HEK293 (cell line): Measurements from ENCODE around the gene FOXE3.

Source experiments
- EGR2 ChIP-seq: fragments of 450-650 bp; formaldehyde crosslinking; IDR thresholded peaks from 2 replicates; pipeline ENCODE4 v1.5.1; 2016; ENCODE audit warnings: low read depth, missing biosample characterization, missing genetic modification characterization
- GLIS1 ChIP-seq: fragments of 450-650 bp; formaldehyde crosslinking; IDR thresholded peaks from 2 replicates; pipeline ENCODE4 v1.5.1; 2016; ENCODE audit warnings: missing biosample characterization, missing genetic modification characterization
- HOXD13 ChIP-seq: sonication (generic); formaldehyde crosslinking; IDR thresholded peaks from 2 replicates; pipeline ENCODE4 v1.8.0; 2022; ENCODE audit warnings: missing genetic modification reagents, borderline replicate concordance
- KLF1 ChIP-seq: fragments of 450-650 bp; formaldehyde crosslinking; IDR thresholded peaks from 2 replicates; pipeline ENCODE4 v1.5.1; 2016; ENCODE audit warnings: missing biosample characterization, missing genetic modification characterization
- REPIN1 ChIP-seq: fragments of 450-650 bp; formaldehyde crosslinking; IDR thresholded peaks from 2 replicates; pipeline ENCODE4 v1.5.1; 2017; ENCODE audit warnings: missing biosample characterization, missing genetic modification characterization, low read depth
- SCRT2 ChIP-seq: fragments of 450-650 bp; formaldehyde crosslinking; IDR thresholded peaks from 2 replicates; pipeline ENCODE4 v1.5.1; 2016; ENCODE audit warnings: missing biosample characterization, missing genetic modification characterization
- SETDB1 ChIP-seq: IDR thresholded peaks from one replicate; pipeline ENCODE4 v1.6.1; 2017; ENCODE audit warnings: mild to moderate bottlenecking, low read length, moderate library complexity, mixed read lengths; ENCODE audit not compliant: insufficient read length
- ZBTB8A ChIP-seq: fragments of 450-650 bp; formaldehyde crosslinking; IDR thresholded peaks from 2 replicates; pipeline ENCODE4 v1.5.1; 2016; ENCODE audit warnings: missing biosample characterization, missing genetic modification characterization
- ZFP37 ChIP-seq: fragments of 450-650 bp; formaldehyde crosslinking; IDR thresholded peaks from 2 replicates; pipeline ENCODE4 v1.5.1; 2016; ENCODE audit warnings: missing biosample characterization, missing genetic modification characterization
- ZIC2 ChIP-seq: fragments of 450-650 bp; formaldehyde crosslinking; IDR thresholded peaks from 2 replicates; pipeline ENCODE4 v1.5.1; 2016; ENCODE audit warnings: missing biosample characterization, missing genetic modification characterization
- ZNF16 ChIP-seq: fragments of 450-650 bp; formaldehyde crosslinking; IDR thresholded peaks from 2 replicates; pipeline ENCODE4 v1.5.1; 2016; ENCODE audit warnings: low read depth, missing biosample characterization, missing genetic modification characterization
- ZNF23 ChIP-seq: fragments of 450-650 bp; formaldehyde crosslinking; IDR thresholded peaks from 2 replicates; pipeline ENCODE4 v1.5.1; 2016; ENCODE audit warnings: missing biosample characterization, missing genetic modification characterization, borderline replicate concordance
- ZNF24 ChIP-seq: fragments of 450-650 bp; formaldehyde crosslinking; IDR thresholded peaks from 2 replicates; pipeline ENCODE4 v1.5.1; 2016; ENCODE audit warnings: missing biosample characterization, missing genetic modification characterization
- ZNF274 ChIP-seq, 2 experiments: fragments of 200-500 bp in 1 of 2; fragments of 450-650 bp in 1 of 2; sonication (Bioruptor generic) in 1 of 2; formaldehyde crosslinking in 1 of 2; IDR thresholded peaks; 2 replicates each; pipeline versions ENCODE4 v1.5.1 to v1.6.1; 2014 to 2016; ENCODE audit warnings: borderline replicate concordance in 1 of 2, inconsistent platforms in 1 of 2, low read length in 1 of 2, missing biosample characterization in 1 of 2, missing genetic modification characterization in 1 of 2
- ZNF362 ChIP-seq: fragments of 450-650 bp; formaldehyde crosslinking; IDR thresholded peaks from 2 replicates; pipeline ENCODE4 v1.5.1; 2016; ENCODE audit warnings: missing biosample characterization, missing genetic modification characterization
- ZNF366 ChIP-seq: fragments of 450-650 bp; formaldehyde crosslinking; conservative IDR thresholded peaks from 2 replicates; pipeline ENCODE4 v1.5.1; 2016; ENCODE audit warnings: missing biosample characterization, missing genetic modification characterization
- ZNF423 ChIP-seq: fragments of 450-650 bp; formaldehyde crosslinking; IDR thresholded peaks from 2 replicates; pipeline ENCODE4 v1.5.1; 2016; ENCODE audit warnings: missing biosample characterization, missing genetic modification characterization
- ZNF514 ChIP-seq: fragments of 450-650 bp; formaldehyde crosslinking; IDR thresholded peaks from 2 replicates; pipeline ENCODE4 v1.5.1; 2016; ENCODE audit warnings: missing biosample characterization, missing genetic modification characterization
- ZNF549 ChIP-seq: fragments of 450-650 bp; IDR thresholded peaks from 2 replicates; pipeline ENCODE4 v1.5.1; 2018; ENCODE audit warnings: missing biosample characterization, missing genetic modification characterization, mild to moderate bottlenecking, inconsistent platforms, moderate library complexity
- ZNF596 ChIP-seq: fragments of 450-650 bp; IDR thresholded peaks from 2 replicates; pipeline ENCODE4 v1.5.0; 2018; ENCODE audit warnings: missing biosample characterization, mild to moderate bottlenecking, missing genetic modification characterization, moderate library complexity
- ZNF600 ChIP-seq: fragments of 450-650 bp; formaldehyde crosslinking; IDR thresholded peaks from 2 replicates; pipeline ENCODE4 v1.5.1; 2016; ENCODE audit warnings: missing biosample characterization, missing genetic modification characterization
- ZNF785 ChIP-seq: fragments of 450-650 bp; formaldehyde crosslinking; IDR thresholded peaks from 2 replicates; pipeline ENCODE4 v1.5.1; 2016; ENCODE audit warnings: missing biosample characterization, missing genetic modification characterization
- ZSCAN4 ChIP-seq: fragments of 450-650 bp; formaldehyde crosslinking; IDR thresholded peaks from 2 replicates; pipeline ENCODE4 v1.5.1; 2017; ENCODE audit warnings: missing biosample characterization, missing genetic modification characterization
- TF ChIP-seq, protein P1 (sequence below): fragments of 450-650 bp; formaldehyde crosslinking; IDR thresholded peaks from 2 replicates; pipeline ENCODE4 v1.5.0; 2017; ENCODE audit warnings: missing biosample characterization, missing genetic modification characterization, borderline replicate concordance

The FOXE3 gene

DNA sequence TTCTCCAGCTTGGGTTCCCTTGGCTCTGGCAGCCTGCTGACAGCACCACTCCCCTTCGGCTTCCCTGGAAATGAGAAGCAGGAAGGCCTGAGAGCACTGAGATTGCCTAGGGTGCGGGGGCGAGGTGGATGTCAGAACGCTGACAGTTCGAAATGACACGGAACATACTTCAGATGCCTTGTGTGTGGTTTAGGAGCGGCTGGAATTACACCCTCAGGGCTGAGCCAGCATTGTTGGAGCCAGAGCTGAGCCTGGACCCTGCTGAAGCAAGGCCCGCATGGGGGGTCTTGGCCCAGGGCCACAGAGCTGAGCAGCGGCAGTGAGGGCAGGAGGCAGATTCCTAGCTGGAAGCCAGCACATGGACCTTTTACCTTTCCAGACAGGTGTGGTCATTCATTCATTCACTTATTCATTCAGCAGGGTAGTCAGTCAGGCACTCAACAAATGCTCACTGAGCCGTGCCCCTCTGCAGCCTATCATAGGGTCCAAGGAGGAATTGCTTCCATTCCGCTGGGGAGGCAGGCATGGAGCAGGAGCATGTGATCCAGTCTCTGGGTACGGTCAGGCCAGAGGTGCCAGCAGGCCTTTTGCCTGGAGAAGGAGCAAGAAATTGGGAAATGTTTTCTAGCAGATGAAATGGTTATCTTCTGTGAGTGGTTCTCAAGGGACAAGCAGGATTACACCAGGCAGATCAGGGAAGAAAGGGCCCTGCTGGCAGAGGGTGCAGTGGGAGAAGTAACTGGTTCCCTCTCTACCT, 6.6 kb upstream of the FOXE3 start (continued):
- no peak for TF ChIP-seq ZSCAN4 (tag by site-specific recombination)
- peak; percentile 79 for TF ChIP-seq ZIC2 (tag by site-specific recombination)
- TF ChIP-seq EGR2 (tag by site-specific recombination): 0 out of 2 replicates have a peak, but pooled peaks have one; percentile 22
- TF ChIP-seq ZBTB8A (tag by site-specific recombination): peak; percentile 37; the same call in 1 of the 2 replicates
- TF ChIP-seq ZNF366 (tag by site-specific recombination): no peak
- no peak for TF ChIP-seq ZNF785 (tag by site-specific recombination)
- no peak for TF ChIP-seq ZNF514 (tag by site-specific recombination)
- peak; percentile 69; the same call in 1 of the 2 replicates for TF ChIP-seq ZNF600
- no peak for TF ChIP-seq ZNF16
- no peak for TF ChIP-seq SCRT2 (tag by site-specific recombination)
- peak; percentile 79; the same call in 1 of the 2 replicates for TF ChIP-seq ZNF24 (tag by site-specific recombination)
- TF ChIP-seq ZNF423: peak; percentile 29; the same call in 1 of the 2 replicates
- TF ChIP-seq REPIN1 (tag by site-specific recombination): no peak
- TF ChIP-seq HOXD13 (CRISPR knock-in tag): no peak
- TF ChIP-seq ZNF274 (IDR thresholded peaks at IDR 0.05; ENCODE audit: low read length): no peak
- TF ChIP-seq ZNF274 (tag by site-specific recombination; IDR thresholded peaks at IDR 0.05; ENCODE audit: borderline replicate concordance): no peak
- TF ChIP-seq ZNF549 (tag by site-specific recombination): no peak
- TF ChIP-seq GLIS1 (tag by site-specific recombination): peak; percentile 78
- TF ChIP-seq ZNF23 (tag by site-specific recombination): no peak
- no peak for TF ChIP-seq ZNF362 (tag by site-specific recombination)
- TF ChIP-seq ZFP37 (tag by site-specific recombination): no peak
- TF ChIP-seq, protein P1, sequence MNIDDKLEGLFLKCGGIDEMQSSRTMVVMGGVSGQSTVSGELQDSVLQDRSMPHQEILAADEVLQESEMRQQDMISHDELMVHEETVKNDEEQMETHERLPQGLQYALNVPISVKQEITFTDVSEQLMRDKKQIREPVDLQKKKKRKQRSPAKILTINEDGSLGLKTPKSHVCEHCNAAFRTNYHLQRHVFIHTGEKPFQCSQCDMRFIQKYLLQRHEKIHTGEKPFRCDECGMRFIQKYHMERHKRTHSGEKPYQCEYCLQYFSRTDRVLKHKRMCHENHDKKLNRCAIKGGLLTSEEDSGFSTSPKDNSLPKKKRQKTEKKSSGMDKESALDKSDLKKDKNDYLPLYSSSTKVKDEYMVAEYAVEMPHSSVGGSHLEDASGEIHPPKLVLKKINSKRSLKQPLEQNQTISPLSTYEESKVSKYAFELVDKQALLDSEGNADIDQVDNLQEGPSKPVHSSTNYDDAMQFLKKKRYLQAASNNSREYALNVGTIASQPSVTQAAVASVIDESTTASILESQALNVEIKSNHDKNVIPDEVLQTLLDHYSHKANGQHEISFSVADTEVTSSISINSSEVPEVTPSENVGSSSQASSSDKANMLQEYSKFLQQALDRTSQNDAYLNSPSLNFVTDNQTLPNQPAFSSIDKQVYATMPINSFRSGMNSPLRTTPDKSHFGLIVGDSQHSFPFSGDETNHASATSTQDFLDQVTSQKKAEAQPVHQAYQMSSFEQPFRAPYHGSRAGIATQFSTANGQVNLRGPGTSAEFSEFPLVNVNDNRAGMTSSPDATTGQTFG (tag by site-specific recombination): no peak
- no peak for TF ChIP-seq SETDB1
- TF ChIP-seq KLF1 (tag by site-specific recombination): no peak
- no peak for TF ChIP-seq ZNF596
